Activated CD8-positive, alpha-beta memory T cell treated with anti-CD3 and anti-CD28 coated beads, Interleukin-2, amount 50 U/mL, for 48 hours (primary cell): ENCODE data around the gene PATJ.

ENCODE experiments used
- DNase-seq: peaks from one replicate; pipeline ENCODE4 v3.0.0-alpha.2; 2020

The PATJ gene

GRCh38 chr1:62221171-62221570, 478.9 kb downstream of the PATJ start:
- DNase-seq = no peak

GRCh38 chr1:62222321-62222720, 480.0 kb downstream of the PATJ start:
- no peak for DNase-seq

- no peak for DNase-seq
These were observed 481.9 kb downstream of the PATJ start for GRCh38 chr1:62224182-62224581.

- no peak for DNase-seq
These were observed 485.2 kb downstream of the PATJ start for GRCh38 chr1:62227496-62227895.
